GM23338 (cell line): Measurements from ENCODE around the gene PRUNE1. TPM values are rescaled to one million over a fixed set of nuclear protein-coding genes. Genes with fewer than 3 reads are reported as not detected.
A peak's percentile ranks its signal among the peaks of the same experiment; 100 is the strongest.

Experiments
- ATAC-seq: fragments of 200-7000 bp; cut with Tn5 transposase; 3 replicates; pipeline ENCODE4 v1.9.1; 2020
- DNase-seq: peaks from one replicate; pipeline ENCODE4 v3.0.0-alpha.2; 2015; ENCODE audit warnings: low spot score
- H2AFZ ChIP-seq: fragments of 200-600 bp; sonication (generic); 2 replicates; pipeline ENCODE4 v1.8.0; 2016; ENCODE audit warnings: antibody characterized with exemption, mild to moderate bottlenecking, moderate library complexity
- H3F3A ChIP-seq: fragments of 200-600 bp; sonication (generic); replicated peaks from 2 replicates; pipeline ENCODE4 v1.8.0; 2017; ENCODE audit warnings: antibody characterized with exemption, mixed run types, low read depth
- H3K27ac ChIP-seq: fragments of 200-600 bp; sonication (generic); 2 replicates; pipeline ENCODE4 v1.6.1; 2016; ENCODE audit warnings: low read depth
- H3K27me3 ChIP-seq: fragments of 200-600 bp; sonication (generic); 2 replicates; pipeline ENCODE4 v1.8.0; 2016; ENCODE audit warnings: mild to moderate bottlenecking, mixed run types, moderate library complexity; ENCODE audit not compliant: insufficient read depth
- H3K36me3 ChIP-seq: fragments of 200-600 bp; sonication (generic); 2 replicates; pipeline ENCODE4 v1.8.0; 2016; ENCODE audit warnings: mild to moderate bottlenecking; ENCODE audit not compliant: insufficient read depth
- H3K4me1 ChIP-seq: fragments of 200-600 bp; sonication (generic); 2 replicates; pipeline ENCODE4 v1.8.0; 2016; ENCODE audit warnings: mild to moderate bottlenecking, moderate library complexity; ENCODE audit not compliant: insufficient read depth
- H3K4me2 ChIP-seq: fragments of 200-600 bp; sonication (generic); 2 replicates; pipeline ENCODE4 v1.7.1; 2017; ENCODE audit warnings: mixed run types
- H3K4me3 ChIP-seq: fragments of 200-600 bp; sonication (generic); 2 replicates; pipeline ENCODE4 v1.6.1; 2016; ENCODE audit warnings: mixed run types
- H3K79me2 ChIP-seq: fragments of 200-600 bp; sonication (generic); replicated peaks from 2 replicates; pipeline ENCODE4 v1.8.0; 2017; ENCODE audit warnings: mild to moderate bottlenecking; ENCODE audit not compliant: insufficient read depth
- H3K9me2 ChIP-seq: fragments of 200-600 bp; sonication (generic); 2 replicates; pipeline ENCODE4 v1.8.0; 2017; ENCODE audit not compliant: insufficient read depth
- H4K20me1 ChIP-seq: fragments of 200-600 bp; sonication (generic); replicated peaks from 2 replicates; pipeline ENCODE4 v1.8.0; 2017; ENCODE audit warnings: mild to moderate bottlenecking; ENCODE audit not compliant: insufficient read depth
- H3K27ac Mint-ChIP-seq: 2 replicates; pipeline ENCODE4 v1.8.0; 2020; ENCODE audit warnings: inconsistent platforms, mild to moderate bottlenecking, moderate library complexity, mixed read lengths
- H3K27me3 Mint-ChIP-seq: 3 replicates; pipeline ENCODE4 v1.8.0; 2022; ENCODE audit warnings: low read depth, mild to moderate bottlenecking, moderate library complexity, mixed read lengths, inconsistent platforms; ENCODE audit not compliant: insufficient read depth, poor library complexity
- H3K36me3 Mint-ChIP-seq: 3 replicates; pipeline ENCODE4 v1.8.0; 2021; ENCODE audit warnings: low read depth, mild to moderate bottlenecking, inconsistent platforms, moderate library complexity, mixed read lengths
- H3K4me1 Mint-ChIP-seq: 3 replicates; pipeline ENCODE4 v1.8.0; 2020; ENCODE audit warnings: mild to moderate bottlenecking, inconsistent platforms, mixed read lengths
- H3K4me3 Mint-ChIP-seq: 3 replicates; pipeline ENCODE4 v1.8.0; 2021; ENCODE audit warnings: moderate library complexity, mild to moderate bottlenecking, inconsistent platforms, mixed read lengths
- H3K9me3 Mint-ChIP-seq: 3 replicates; pipeline ENCODE4 v1.8.0; 2020; ENCODE audit warnings: moderate library complexity, mild to moderate bottlenecking, inconsistent platforms, mixed read lengths
- CREB1 ChIP-seq: fragments of 250-450 bp; sonication (Bioruptor Pico); IDR thresholded peaks from 2 replicates; pipeline ENCODE4 v1.5.0; 2020; ENCODE audit warnings: low read depth, mild to moderate bottlenecking, moderate library complexity
- ETS1 ChIP-seq: IDR thresholded peaks from 2 replicates; pipeline ENCODE4 v1.6.1; 2016; ENCODE audit warnings: antibody characterized with exemption
- EZH2 ChIP-seq: fragments of 200-600 bp; sonication (generic); IDR thresholded peaks from one replicate; pipeline ENCODE4 v1.8.0; 2017; ENCODE audit warnings: antibody characterized with exemption, mild to moderate bottlenecking, low read depth; ENCODE audit not compliant: unreplicated experiment
- EZH2phosphoT487 ChIP-seq: fragments of 200-600 bp; sonication (generic); IDR thresholded peaks from one replicate; pipeline ENCODE4 v1.8.1; 2018; ENCODE audit warnings: antibody characterized with exemption; ENCODE audit not compliant: unreplicated experiment
- JUNB ChIP-seq: IDR thresholded peaks from one replicate; pipeline ENCODE4 v1.6.1; 2016; ENCODE audit warnings: antibody characterized with exemption; ENCODE audit not compliant: unreplicated experiment
- NANOG ChIP-seq: IDR thresholded peaks from 2 replicates; pipeline ENCODE4 v1.6.1; 2016; ENCODE audit warnings: antibody characterized with exemption, borderline replicate concordance
- POLR2AphosphoS5 ChIP-seq: IDR thresholded peaks from 2 replicates; pipeline ENCODE4 v1.6.1; 2016; ENCODE audit warnings: antibody characterized with exemption, low read depth
- REST ChIP-seq: IDR thresholded peaks from one replicate; pipeline ENCODE4 v1.6.1; 2018; ENCODE audit warnings: antibody characterized with exemption; ENCODE audit not compliant: unreplicated experiment
- STAT1 ChIP-seq: IDR thresholded peaks from one replicate; pipeline ENCODE4 v1.6.1; 2016; ENCODE audit warnings: antibody characterized with exemption; ENCODE audit not compliant: unreplicated experiment
- ZNF114 ChIP-seq: fragments of 250-450 bp; sonication (Bioruptor Pico); IDR thresholded peaks from 2 replicates; pipeline ENCODE4 v1.5.0; 2020; ENCODE audit warnings: mild to moderate bottlenecking, moderate library complexity
- ZNF331 ChIP-seq: fragments of 250-450 bp; sonication (Bioruptor Pico); IDR thresholded peaks from 2 replicates; pipeline ENCODE4 v1.5.0; 2020; ENCODE audit warnings: low read depth, mild to moderate bottlenecking, moderate library complexity
- polyA plus RNA-seq: library from polyadenylated mRNA; unstranded; fragments of >200 nt; fragmentation: Nextera tagmentation; extraction: Ambion mirVana; gene quantifications from 2 replicates; pipeline ENCODE4 v1.2.1, GENCODE V29; 2016
- total RNA-seq: library from RNA; depleted of rRNA; stranded (reverse); fragments of >200 nt; shearing (Covaris generic); gene quantifications from 2 replicates; pipeline ENCODE4 v1.2.3, GENCODE V29; 2014
- TF ChIP-seq, protein P1 (sequence below): fragments of 250-450 bp; sonication (Bioruptor Pico); IDR thresholded peaks from 2 replicates; pipeline ENCODE4 v1.5.0; 2020; ENCODE audit warnings: mild to moderate bottlenecking, moderate library complexity
- TF ChIP-seq, protein P2 (sequence below), 2 experiments: fragments of 200-600 bp in 1 of 2; sonication (generic) in 1 of 2; conservative IDR thresholded peaks; 2 replicates each; pipeline versions ENCODE4 v1.5.1 to v1.6.1; 2016 to 2017; ENCODE audit warnings: antibody characterized with exemption in 2 of 2, low read depth in 2 of 2, mild to moderate bottlenecking in 2 of 2, moderate library complexity in 1 of 2

PRUNE1 gene
- total and polyA plus RNA-seq, 2 experiments from 2014 or later, result 14.7 to 33.2 TPM

GRCh38 chr1:151056149-151056548 lies 47.9 kb downstream of the PRUNE1 start:
- DNase-seq (no peak), ATAC-seq (no peak)
- Histone ChIP-seq H3K4me3 (no peak overlapping the region), H3K79me2 (peaks cover 51% of the 10 kb centered on the region), H3K4me2 (no peak overlapping the region), H3K4me1 (peaks cover 20% of the 10 kb centered on the region), H3K9me2 (no peaks in the 10 kb centered on the region), H4K20me1 (peaks cover 30% of the 10 kb centered on the region), H2AFZ (no peak overlapping the region), H3K27ac (0 out of 2 replicates have a peak overlapping the region, but pooled peaks have one; percentile 86), H3K27me3 (no peaks in the 10 kb centered on the region), H3F3A (peaks cover 32% of the 10 kb centered on the region; the same call in 1 of the 2 replicates), H3K36me3 (peaks cover 43% of the 10 kb centered on the region)
- no peak overlapping the region; the same call in 2 of the 3 replicates for H3K4me3 Mint-ChIP-seq
- TF ChIP-seq STAT1, result no peak
- TF ChIP-seq, protein P1, sequence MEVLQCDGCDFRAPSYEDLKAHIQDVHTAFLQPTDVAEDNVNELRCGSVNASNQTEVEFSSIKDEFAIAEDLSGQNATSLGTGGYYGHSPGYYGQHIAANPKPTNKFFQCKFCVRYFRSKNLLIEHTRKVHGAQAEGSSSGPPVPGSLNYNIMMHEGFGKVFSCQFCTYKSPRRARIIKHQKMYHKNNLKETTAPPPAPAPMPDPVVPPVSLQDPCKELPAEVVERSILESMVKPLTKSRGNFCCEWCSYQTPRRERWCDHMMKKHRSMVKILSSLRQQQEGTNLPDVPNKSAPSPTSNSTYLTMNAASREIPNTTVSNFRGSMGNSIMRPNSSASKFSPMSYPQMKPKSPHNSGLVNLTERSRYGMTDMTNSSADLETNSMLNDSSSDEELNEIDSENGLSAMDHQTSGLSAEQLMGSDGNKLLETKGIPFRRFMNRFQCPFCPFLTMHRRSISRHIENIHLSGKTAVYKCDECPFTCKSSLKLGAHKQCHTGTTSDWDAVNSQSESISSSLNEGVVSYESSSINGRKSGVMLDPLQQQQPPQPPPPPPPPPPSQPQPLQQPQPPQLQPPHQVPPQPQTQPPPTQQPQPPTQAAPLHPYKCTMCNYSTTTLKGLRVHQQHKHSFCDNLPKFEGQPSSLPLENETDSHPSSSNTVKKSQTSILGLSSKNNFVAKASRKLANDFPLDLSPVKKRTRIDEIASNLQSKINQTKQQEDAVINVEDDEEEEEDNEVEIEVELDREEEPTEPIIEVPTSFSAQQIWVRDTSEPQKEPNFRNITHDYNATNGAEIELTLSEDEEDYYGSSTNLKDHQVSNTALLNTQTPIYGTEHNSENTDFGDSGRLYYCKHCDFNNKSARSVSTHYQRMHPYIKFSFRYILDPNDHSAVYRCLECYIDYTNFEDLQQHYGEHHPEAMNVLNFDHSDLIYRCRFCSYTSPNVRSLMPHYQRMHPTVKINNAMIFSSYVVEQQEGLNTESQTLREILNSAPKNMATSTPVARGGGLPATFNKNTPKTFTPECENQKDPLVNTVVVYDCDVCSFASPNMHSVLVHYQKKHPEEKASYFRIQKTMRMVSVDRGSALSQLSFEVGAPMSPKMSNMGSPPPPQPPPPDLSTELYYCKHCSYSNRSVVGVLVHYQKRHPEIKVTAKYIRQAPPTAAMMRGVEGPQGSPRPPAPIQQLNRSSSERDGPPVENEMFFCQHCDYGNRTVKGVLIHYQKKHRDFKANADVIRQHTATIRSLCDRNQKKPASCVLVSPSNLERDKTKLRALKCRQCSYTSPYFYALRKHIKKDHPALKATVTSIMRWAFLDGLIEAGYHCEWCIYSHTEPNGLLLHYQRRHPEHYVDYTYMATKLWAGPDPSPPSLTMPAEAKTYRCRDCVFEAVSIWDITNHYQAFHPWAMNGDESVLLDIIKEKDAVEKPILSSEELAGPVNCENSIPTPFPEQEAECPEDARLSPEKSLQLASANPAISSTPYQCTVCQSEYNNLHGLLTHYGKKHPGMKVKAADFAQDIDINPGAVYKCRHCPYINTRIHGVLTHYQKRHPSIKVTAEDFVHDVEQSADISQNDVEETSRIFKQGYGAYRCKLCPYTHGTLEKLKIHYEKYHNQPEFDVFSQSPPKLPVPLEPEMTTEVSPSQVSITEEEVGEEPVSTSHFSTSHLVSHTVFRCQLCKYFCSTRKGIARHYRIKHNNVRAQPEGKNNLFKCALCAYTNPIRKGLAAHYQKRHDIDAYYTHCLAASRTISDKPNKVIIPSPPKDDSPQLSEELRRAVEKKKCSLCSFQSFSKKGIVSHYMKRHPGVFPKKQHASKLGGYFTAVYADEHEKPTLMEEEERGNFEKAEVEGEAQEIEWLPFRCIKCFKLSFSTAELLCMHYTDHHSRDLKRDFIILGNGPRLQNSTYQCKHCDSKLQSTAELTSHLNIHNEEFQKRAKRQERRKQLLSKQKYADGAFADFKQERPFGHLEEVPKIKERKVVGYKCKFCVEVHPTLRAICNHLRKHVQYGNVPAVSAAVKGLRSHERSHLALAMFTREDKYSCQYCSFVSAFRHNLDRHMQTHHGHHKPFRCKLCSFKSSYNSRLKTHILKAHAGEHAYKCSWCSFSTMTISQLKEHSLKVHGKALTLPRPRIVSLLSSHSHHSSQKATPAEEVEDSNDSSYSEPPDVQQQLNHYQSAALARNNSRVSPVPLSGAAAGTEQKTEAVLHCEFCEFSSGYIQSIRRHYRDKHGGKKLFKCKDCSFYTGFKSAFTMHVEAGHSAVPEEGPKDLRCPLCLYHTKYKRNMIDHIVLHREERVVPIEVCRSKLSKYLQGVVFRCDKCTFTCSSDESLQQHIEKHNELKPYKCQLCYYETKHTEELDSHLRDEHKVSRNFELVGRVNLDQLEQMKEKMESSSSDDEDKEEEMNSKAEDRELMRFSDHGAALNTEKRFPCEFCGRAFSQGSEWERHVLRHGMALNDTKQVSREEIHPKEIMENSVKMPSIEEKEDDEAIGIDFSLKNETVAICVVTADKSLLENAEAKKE (CRISPR knock-in tag), result no peak
- TF ChIP-seq ZNF114 (CRISPR knock-in tag), result no peak
- TF ChIP-seq JUNB, result no peak
- TF ChIP-seq, protein P2, sequence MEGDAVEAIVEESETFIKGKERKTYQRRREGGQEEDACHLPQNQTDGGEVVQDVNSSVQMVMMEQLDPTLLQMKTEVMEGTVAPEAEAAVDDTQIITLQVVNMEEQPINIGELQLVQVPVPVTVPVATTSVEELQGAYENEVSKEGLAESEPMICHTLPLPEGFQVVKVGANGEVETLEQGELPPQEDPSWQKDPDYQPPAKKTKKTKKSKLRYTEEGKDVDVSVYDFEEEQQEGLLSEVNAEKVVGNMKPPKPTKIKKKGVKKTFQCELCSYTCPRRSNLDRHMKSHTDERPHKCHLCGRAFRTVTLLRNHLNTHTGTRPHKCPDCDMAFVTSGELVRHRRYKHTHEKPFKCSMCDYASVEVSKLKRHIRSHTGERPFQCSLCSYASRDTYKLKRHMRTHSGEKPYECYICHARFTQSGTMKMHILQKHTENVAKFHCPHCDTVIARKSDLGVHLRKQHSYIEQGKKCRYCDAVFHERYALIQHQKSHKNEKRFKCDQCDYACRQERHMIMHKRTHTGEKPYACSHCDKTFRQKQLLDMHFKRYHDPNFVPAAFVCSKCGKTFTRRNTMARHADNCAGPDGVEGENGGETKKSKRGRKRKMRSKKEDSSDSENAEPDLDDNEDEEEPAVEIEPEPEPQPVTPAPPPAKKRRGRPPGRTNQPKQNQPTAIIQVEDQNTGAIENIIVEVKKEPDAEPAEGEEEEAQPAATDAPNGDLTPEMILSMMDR (conservative IDR thresholded peaks at IDR 0.05; ENCODE audit: low read depth in 2 of 2), result no peak
- no peak for TF ChIP-seq EZH2phosphoT487
- no peak for TF ChIP-seq NANOG
- no peak for TF ChIP-seq EZH2
- TF ChIP-seq REST, result no peak
- no peak for TF ChIP-seq ETS1
- no peak for TF ChIP-seq CREB1
- no peak for TF ChIP-seq POLR2AphosphoS5
- TF ChIP-seq ZNF331 (CRISPR knock-in tag), result no peak
- H3K27me3 Mint-ChIP-seq, result peaks cover 18% of the 10 kb centered on the region
- H3K27ac Mint-ChIP-seq, result peak overlapping the region; percentile 24; the same call in 1 of the 2 replicates
- no peaks in the 10 kb centered on the region; the same call in 2 of the 3 replicates for H3K9me3 Mint-ChIP-seq
- peaks cover 68% of the 10 kb centered on the region for H3K36me3 Mint-ChIP-seq
- peaks cover 25% of the 10 kb centered on the region for H3K4me1 Mint-ChIP-seq
